Posterior vena cava (tissue), 2 donors: ENCODE data around the gene DNAJC4. TPM values are rescaled to one million over a fixed set of nuclear protein-coding genes. Genes with fewer than 3 reads are reported as not detected.

ENCODE experiments used
- DNase-seq: peaks from one replicate; pipeline ENCODE4 v3.0.0-alpha.2; 2020; ENCODE audit warnings: low spot score
- intact Hi-C, 2 donors: fragments of 100-400 bp; cut with DNase I; formaldehyde crosslinking; loops; one replicate each; pipeline versions ENCODE4 v1.14.1 to v1.14.2; 2022 to 2023
- total RNA-seq, 2 donors: library from RNA; stranded (reverse); fragmentation: NEBNext Ultra II Directional; extraction: Animal tissue kit (Norgen Biotek cat#: 25700); gene quantifications; one replicate each; pipeline ENCODE4 v1.2.1, GENCODE V29; 2021
- donor health status: DM: yes; HTN: yes; CAD: no.
- donor health status: DM: yes; HTN: yes; CAD: no.

Gene DNAJC4
- total RNA-seq, 2 donors from 2014 or later = 16.1 to 21.3 TPM

- intact Hi-C loops = no loop called here
- DNase-seq = no peak
Observed at GRCh38 chr11:64251016-64251752, 20.8 kb downstream of the DNAJC4 start, which contains the start of gene PLCB3. TSS of gene PLCB3 (plus strand) at chr11:64251530. CDS start at chr11:64251650, 120 bp downstream.

- intact Hi-C loops = no loop called here
- no peak for DNase-seq
Observed at GRCh38 chr11:64251753-64252002, 21.3 kb downstream of the DNAJC4 start.

- intact Hi-C loops = no loop called here
- no peak for DNase-seq
Observed at GRCh38 chr11:64252003-64252872, 21.9 kb downstream of the DNAJC4 start.

- no peak for DNase-seq
- intact Hi-C loops = no loop called here
Observed at GRCh38 chr11:64253043-64253442, 22.7 kb downstream of the DNAJC4 start.

- intact Hi-C loops = no loop called here
- DNase-seq = no peak
Observed at GRCh38 chr11:64253481-64253880, 23.1 kb downstream of the DNAJC4 start.

- no peak for DNase-seq
Observed at GRCh38 chr11:64254326-64254725, 24.0 kb downstream of the DNAJC4 start.

GRCh38 chr11:64255135-64256128, 25.1 kb downstream of the DNAJC4 start:
- DNase-seq = no peak
- intact Hi-C loops = no loop called here

More at GRCh38 chr11:64254326-64254725, 24.0 kb downstream of the DNAJC4 start:
- intact Hi-C loops = no loop called here

- intact Hi-C loops = no loop called here
- no peak for DNase-seq
Observed at GRCh38 chr11:64256300-64256699, 26.0 kb downstream of the DNAJC4 start.

- no peak for DNase-seq
- intact Hi-C loops = no loop called here
Observed at GRCh38 chr11:64258356-64258755, 28.0 kb downstream of the DNAJC4 start.

- intact Hi-C loops = no loop called here
- DNase-seq = no peak
Observed at GRCh38 chr11:64258946-64259532, 28.7 kb downstream of the DNAJC4 start.

GRCh38 chr11:64259533-64260067, 29.3 kb downstream of the DNAJC4 start:
- DNase-seq = no peak
- intact Hi-C loops = no loop called here

- intact Hi-C loops = no loop called here
- DNase-seq = no peak
Observed at GRCh38 chr11:64260147-64260708, 29.9 kb downstream of the DNAJC4 start.

GRCh38 chr11:64261556-64262080, 31.3 kb downstream of the DNAJC4 start:
- DNase-seq = no peak
- intact Hi-C loops = no loop called here

- no peak for DNase-seq
- intact Hi-C loops = no loop called here
Observed at GRCh38 chr11:64262271-64263002, 32.1 kb downstream of the DNAJC4 start.

- DNase-seq = no peak
- intact Hi-C loops = no loop called here
Observed at GRCh38 chr11:64263021-64263946, 32.9 kb downstream of the DNAJC4 start.

GRCh38 chr11:64263947-64264317, 33.6 kb downstream of the DNAJC4 start:
- DNase-seq = no peak
- intact Hi-C loops = no loop called here

GRCh38 chr11:64264371-64264852, 34.1 kb downstream of the DNAJC4 start:
- intact Hi-C loops = no loop called here
- DNase-seq = no peak
